Gastroesophageal sphincter (tissue), 4 donors: ENCODE data around the gene ATP2B2. TPM values are rescaled to one million over a fixed set of nuclear protein-coding genes. Genes with fewer than 3 reads are reported as not detected.

Experiments used
- ATAC-seq: fragments of 150-250 bp; one replicate; pipeline ENCODE4 v1.9.1; 2016; ENCODE audit warnings: mild to moderate bottlenecking, moderate library complexity
- H3K27ac ChIP-seq, 4 donors: fragments of 200-600 bp; sonication (generic) in 3 of 4; 1 replicate in 3 of 4; 2 replicates in 1 of 4; pipeline ENCODE4 v1.5.1; 2016 to 2019
- H3K27me3 ChIP-seq: fragments of 200-600 bp; sonication (generic); one replicate; pipeline ENCODE4 v1.5.1; 2019
- H3K36me3 ChIP-seq, 2 donors: fragments of 200-600 bp; sonication (generic); one replicate each; pipeline ENCODE4 v1.5.1; 2019; ENCODE audit warnings: control low read depth in 1 of 2
- H3K4me1 ChIP-seq, 3 donors: fragments of 200-600 bp; sonication (generic); 1 replicate in 2 of 3; 2 replicates in 1 of 3; pipeline ENCODE4 v1.5.1; 2016 to 2019; ENCODE audit warnings: control low read depth in 2 of 3
- H3K4me3 ChIP-seq, 2 donors: fragments of 200-600 bp; sonication (generic); one replicate each; pipeline ENCODE4 v1.5.1; 2019; ENCODE audit warnings: mild to moderate bottlenecking in 1 of 2, moderate library complexity in 1 of 2
- H3K9me3 ChIP-seq, 3 donors: fragments of 200-600 bp; sonication (generic); one replicate each; pipeline ENCODE4 v1.5.1; 2017 to 2019; ENCODE audit warnings: control low read depth in 2 of 3
- CTCF ChIP-seq, 4 experiments: fragments of 200-600 bp in 2 of 4; fragments of 450-650 bp in 2 of 4; sonication (generic) in 1 of 4; IDR thresholded peaks; one replicate each; pipeline ENCODE4 v1.5.1; 2017 to 2019; ENCODE audit warnings: antibody characterized with exemption in 4 of 4, mild to moderate bottlenecking in 2 of 4, moderate library complexity in 2 of 4
- EP300 ChIP-seq: sonication (generic); formaldehyde crosslinking; IDR thresholded peaks from one replicate; pipeline ENCODE4 v1.6.1; 2017; ENCODE audit warnings: antibody characterized with exemption, mild to moderate bottlenecking
- POLR2A ChIP-seq, 2 donors: fragments of 450-650 bp; IDR thresholded peaks; one replicate each; pipeline ENCODE4 v1.6.1; 2017; ENCODE audit warnings: antibody characterized with exemption in 2 of 2, mild to moderate bottlenecking in 2 of 2, moderate library complexity in 1 of 2
- POLR2AphosphoS5 ChIP-seq: sonication (generic); formaldehyde crosslinking; IDR thresholded peaks from one replicate; pipeline ENCODE4 v1.6.1; 2017; ENCODE audit warnings: antibody characterized with exemption
- WGBS, 2 donors: methylation state at CpG; one replicate each; pipeline ENCODE4 v1.1.5; 2018; ENCODE audit warnings: low coverage in 1 of 2; 5-methylcytosine and 5-hydroxymethylcytosine counted together
- total RNA-seq, 4 donors: library from RNA; depleted of rRNA; stranded (reverse); fragments of >200 nt; gene quantifications; one replicate each; pipeline ENCODE4 v1.1.0, GENCODE V29; 2016

The ATP2B2 gene
- total RNA-seq, 4 donors from 2014 or later, result 0.13 to 0.30 (median 0.27) TPM; not detected in 1

- Histone ChIP-seq H3K4me3 (no peak overlapping the region), H3K36me3 (no peaks in the 10 kb centered on the region), H3K27ac (no peak overlapping the region), H3K27me3 (peaks cover 7% of the 10 kb centered on the region), H3K9me3 (no peaks in the 10 kb centered on the region), H3K4me1 (no peaks in the 10 kb centered on the region)
- ATAC-seq, result no peak
- WGBS, 2 donors, result 78 to 85% methylated on average over 5 to 7 of the region's 15 CpGs
- TF ChIP-seq POLR2AphosphoS5 (no peak), CTCF (IDR thresholded peaks at IDR 0.05) (no peak), EP300 (no peak), POLR2A (IDR thresholded peaks at IDR 0.05) (no peak)
Observed at GRCh38 chr3:10443272-10444109, 61.9 kb downstream of the ATP2B2 start.

- 60% methylated on average over 3 of the region's 10 CpGs; no CpG with 5 or more reads in 1 of the 2 donors for WGBS, 2 donors
- Histone ChIP-seq H3K4me3 (no peak overlapping the region), H3K27me3 (peaks cover 7% of the 10 kb centered on the region), H3K4me1 (no peaks in the 10 kb centered on the region), H3K9me3 (no peaks in the 10 kb centered on the region), H3K27ac (no peak overlapping the region), H3K36me3 (no peaks in the 10 kb centered on the region)
- no peak for ATAC-seq
- TF ChIP-seq POLR2AphosphoS5, result no peak
- no peak for TF ChIP-seq EP300
- TF ChIP-seq CTCF (IDR thresholded peaks at IDR 0.05), result no peak
- no peak for TF ChIP-seq POLR2A (IDR thresholded peaks at IDR 0.05)
Observed at GRCh38 chr3:10442151-10442795, 63.1 kb downstream of the ATP2B2 start.

GRCh38 chr3:10440684-10441083 is 64.7 kb downstream of the ATP2B2 start:
- Histone ChIP-seq H3K36me3 (no peaks in the 10 kb centered on the region), H3K4me3 (no peak overlapping the region), H3K27me3 (peaks cover 7% of the 10 kb centered on the region), H3K9me3 (no peaks in the 10 kb centered on the region), H3K4me1 (no peaks in the 10 kb centered on the region), H3K27ac (no peak overlapping the region)
- WGBS, 2 donors, result 74% methylated on average over 5 of the region's 5 CpGs; no CpG with 5 or more reads in 1 of the 2 donors
- ATAC-seq, result no peak
- TF ChIP-seq CTCF (IDR thresholded peaks at IDR 0.05), result no peak
- TF ChIP-seq POLR2AphosphoS5, result no peak
- TF ChIP-seq POLR2A (IDR thresholded peaks at IDR 0.05), result no peak
- TF ChIP-seq EP300, result no peak

GRCh38 chr3:10438902-10439610 is 66.3 kb downstream of the ATP2B2 start:
- no peak for TF ChIP-seq EP300
- TF ChIP-seq CTCF (IDR thresholded peaks at IDR 0.05), result no peak
- no peak for TF ChIP-seq POLR2AphosphoS5
- no peak for TF ChIP-seq POLR2A (IDR thresholded peaks at IDR 0.05)
- H3K36me3 ChIP-seq, result no peaks in the 10 kb centered on the region
- H3K27me3 ChIP-seq, result no peaks in the 10 kb centered on the region
- 83 to 88% methylated on average over 1 to 2 of the region's 8 CpGs for WGBS, 2 donors
- no peaks in the 10 kb centered on the region for H3K4me1 ChIP-seq
- H3K27ac ChIP-seq, result no peak overlapping the region
- no peak overlapping the region for H3K4me3 ChIP-seq
- H3K9me3 ChIP-seq, result no peaks in the 10 kb centered on the region
- ATAC-seq, result no peak
